HG02885 (cell line): Measurements from ENCODE around the gene SLC39A9.
"Not testable (repeated sequence)": the region's sequence is repeated elsewhere in the genome, so short reads cannot be mapped to it uniquely, and the experiment has no call there.

ENCODE experiments used
- ATAC-seq: cut with Tn5 transposase; IDR thresholded peaks from one replicate; pipeline ENCODE4 v1.9.1; 2021; ENCODE audit warnings: mild to moderate bottlenecking; ENCODE audit not compliant: unreplicated experiment, poor library complexity

The SLC39A9 gene

GRCh38 chr14:69416087-69416486, 17.6 kb downstream of the SLC39A9 start:
- ATAC-seq = not testable (repeated sequence)

GRCh38 chr14:69423279-69423678, 24.8 kb downstream of the SLC39A9 start:
- no peak for ATAC-seq

GRCh38 chr14:69424149-69424923, 25.8 kb downstream of the SLC39A9 start:
- ATAC-seq = no peak

GRCh38 chr14:69427596-69427995, 29.1 kb downstream of the SLC39A9 start:
- ATAC-seq = no peak

GRCh38 chr14:69428289-69428998, 30.0 kb downstream of the SLC39A9 start:
- ATAC-seq = peak; percentile 60

- ATAC-seq = no peak
These were observed 31.2 kb downstream of the SLC39A9 start for GRCh38 chr14:69429643-69430042.

- no peak for ATAC-seq
These were observed 31.9 kb downstream of the SLC39A9 start for GRCh38 chr14:69430306-69430939.

- no peak for ATAC-seq
These were observed 33.9 kb downstream of the SLC39A9 start for GRCh38 chr14:69432364-69432763.

GRCh38 chr14:69439521-69440270, 41.2 kb downstream of the SLC39A9 start:
- ATAC-seq = no peak

GRCh38 chr14:69441948-69442347, 43.5 kb downstream of the SLC39A9 start:
- ATAC-seq = peak; percentile 72

GRCh38 chr14:69443296-69443805, 44.9 kb downstream of the SLC39A9 start:
- ATAC-seq = no peak

GRCh38 chr14:69449216-69449615, 50.7 kb downstream of the SLC39A9 start:
- no peak for ATAC-seq

- no peak for ATAC-seq
These were observed 53.4 kb downstream of the SLC39A9 start for GRCh38 chr14:69451941-69452340.

- no peak for ATAC-seq
These were observed 59.9 kb downstream of the SLC39A9 start for GRCh38 chr14:69458350-69458749.

- ATAC-seq = no peak
These were observed 60.6 kb downstream of the SLC39A9 start for GRCh38 chr14:69459122-69459521.

GRCh38 chr14:69460093-69460701, 61.7 kb downstream of the SLC39A9 start:
- ATAC-seq = no peak

GRCh38 chr14:69464379-69464778, 65.9 kb downstream of the SLC39A9 start:
- no peak for ATAC-seq

GRCh38 chr14:69464829-69465228, 66.3 kb downstream of the SLC39A9 start:
- ATAC-seq = no peak

GRCh38 chr14:69468949-69469348, 70.5 kb downstream of the SLC39A9 start:
- ATAC-seq = no peak

GRCh38 chr14:69471436-69471835, 72.9 kb downstream of the SLC39A9 start:
- ATAC-seq = no peak
